ENCODE data around the gene GRPEL2.

The GRPEL2 gene

DNA sequence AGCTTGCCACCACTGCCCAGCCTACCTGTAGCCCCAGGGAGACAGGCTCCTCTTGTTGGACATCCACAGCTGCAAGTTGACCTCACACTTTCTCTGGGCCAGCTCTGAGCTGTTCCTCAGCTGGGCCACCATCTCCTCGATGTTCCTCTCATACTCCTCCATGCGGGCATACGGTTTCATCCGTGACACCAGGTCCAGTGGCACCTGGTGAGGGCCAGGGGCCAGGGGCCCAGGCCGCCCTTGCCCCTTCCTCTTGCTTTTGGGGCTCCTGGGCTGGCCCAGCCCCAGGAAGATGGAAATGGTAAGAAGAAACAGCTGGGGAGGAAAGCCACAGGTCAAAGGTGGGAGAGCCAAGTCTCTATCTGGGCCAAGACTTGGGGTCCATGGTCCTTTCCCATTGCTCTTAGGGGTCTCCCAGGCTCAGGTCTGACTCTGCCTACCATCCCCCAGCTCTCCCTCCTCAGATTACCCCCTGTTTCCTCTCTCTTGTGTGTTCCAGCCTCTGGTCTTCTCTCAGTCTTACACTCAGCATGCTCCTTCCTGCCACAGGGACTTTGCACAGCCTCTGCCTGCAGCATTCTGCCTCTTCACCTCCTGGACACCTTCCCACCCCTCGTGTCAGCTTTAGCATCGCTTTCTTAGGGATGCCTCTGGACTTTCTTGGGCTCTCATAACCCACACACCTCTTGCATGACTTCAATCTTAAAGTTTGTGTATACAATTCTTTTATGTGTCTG lies 31.6 kb downstream of the GRPEL2 start:
- no peak overlapping the region for H2AFZ ChIP-seq (ENCODE audit: low read depth)
- H3K27ac ChIP-seq, result no peak overlapping the region
- no peaks in the 10 kb centered on the region for H3K79me2 ChIP-seq (ENCODE audit: insufficient read depth, low read depth)
- no peak overlapping the region for H3K9ac ChIP-seq
- no peaks in the 10 kb centered on the region for H4K20me1 ChIP-seq (ENCODE audit: insufficient read depth)
- no peaks in the 10 kb centered on the region for H3K4me1 ChIP-seq (ENCODE audit: low read depth, poor library complexity, severe bottlenecking)
- H3K4me3 ChIP-seq (IDR thresholded peaks at IDR 0.05; ENCODE audit: insufficient read depth, low read depth, low read length), result no peak overlapping the region
- no peaks in the 10 kb centered on the region for H3K36me3 ChIP-seq (ENCODE audit: insufficient read depth)
- TF ChIP-seq, protein P1, sequence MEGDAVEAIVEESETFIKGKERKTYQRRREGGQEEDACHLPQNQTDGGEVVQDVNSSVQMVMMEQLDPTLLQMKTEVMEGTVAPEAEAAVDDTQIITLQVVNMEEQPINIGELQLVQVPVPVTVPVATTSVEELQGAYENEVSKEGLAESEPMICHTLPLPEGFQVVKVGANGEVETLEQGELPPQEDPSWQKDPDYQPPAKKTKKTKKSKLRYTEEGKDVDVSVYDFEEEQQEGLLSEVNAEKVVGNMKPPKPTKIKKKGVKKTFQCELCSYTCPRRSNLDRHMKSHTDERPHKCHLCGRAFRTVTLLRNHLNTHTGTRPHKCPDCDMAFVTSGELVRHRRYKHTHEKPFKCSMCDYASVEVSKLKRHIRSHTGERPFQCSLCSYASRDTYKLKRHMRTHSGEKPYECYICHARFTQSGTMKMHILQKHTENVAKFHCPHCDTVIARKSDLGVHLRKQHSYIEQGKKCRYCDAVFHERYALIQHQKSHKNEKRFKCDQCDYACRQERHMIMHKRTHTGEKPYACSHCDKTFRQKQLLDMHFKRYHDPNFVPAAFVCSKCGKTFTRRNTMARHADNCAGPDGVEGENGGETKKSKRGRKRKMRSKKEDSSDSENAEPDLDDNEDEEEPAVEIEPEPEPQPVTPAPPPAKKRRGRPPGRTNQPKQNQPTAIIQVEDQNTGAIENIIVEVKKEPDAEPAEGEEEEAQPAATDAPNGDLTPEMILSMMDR (conservative IDR thresholded peaks at IDR 0.05; ENCODE audit: low read depth, low read length), result no peak
- no peak overlapping the region for H3K4me2 ChIP-seq
- no peaks in the 10 kb centered on the region for H3K27me3 ChIP-seq (ENCODE audit: insufficient read depth, low read depth)

DNA sequence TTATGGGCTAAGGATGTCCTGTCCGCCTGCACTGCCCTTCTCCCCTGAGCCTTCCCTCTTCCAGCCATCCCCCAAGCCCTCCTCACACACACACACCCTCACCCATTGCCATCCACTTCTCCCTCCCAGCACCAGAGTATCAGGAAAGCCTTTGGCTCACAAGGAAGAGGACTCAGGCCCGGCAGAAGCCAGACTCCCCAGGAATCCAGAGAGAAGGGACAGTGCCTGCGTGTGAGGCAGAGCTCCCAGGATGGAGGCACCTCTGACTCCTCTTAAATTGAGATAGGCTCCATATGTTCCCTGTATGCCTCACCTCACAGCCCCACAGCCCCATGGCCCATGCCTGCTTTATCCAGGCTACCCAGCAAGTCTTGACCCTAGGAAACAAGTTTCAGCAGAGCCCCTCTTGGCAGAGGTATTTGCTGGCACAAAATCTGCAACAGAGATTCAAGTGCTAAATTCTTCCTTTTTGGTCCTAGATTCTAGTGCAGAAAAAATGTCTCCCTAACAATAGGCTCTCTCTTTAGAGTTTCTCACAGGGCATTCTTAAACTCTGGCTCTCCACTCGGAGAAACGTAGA lies 33.0 kb downstream of the GRPEL2 start:
- H3K27ac ChIP-seq, result no peak overlapping the region
- no peaks in the 10 kb centered on the region for H3K79me2 ChIP-seq (ENCODE audit: insufficient read depth, low read depth)
- no peak overlapping the region for H2AFZ ChIP-seq (ENCODE audit: low read depth)
- H3K4me2 ChIP-seq, result no peak overlapping the region
- H3K4me3 ChIP-seq (IDR thresholded peaks at IDR 0.05; ENCODE audit: insufficient read depth, low read depth, low read length), result no peak overlapping the region
- no peaks in the 10 kb centered on the region for H3K36me3 ChIP-seq (ENCODE audit: insufficient read depth)
- H4K20me1 ChIP-seq (ENCODE audit: insufficient read depth), result no peaks in the 10 kb centered on the region
- no peak overlapping the region for H3K9ac ChIP-seq
- H3K27me3 ChIP-seq (ENCODE audit: insufficient read depth, low read depth), result no peaks in the 10 kb centered on the region
- H3K4me1 ChIP-seq (ENCODE audit: low read depth, poor library complexity, severe bottlenecking), result no peaks in the 10 kb centered on the region
- TF ChIP-seq, protein P1 (conservative IDR thresholded peaks at IDR 0.05; ENCODE audit: low read depth, low read length), result no peak

GRCh38 chr5:149379177-149379761 lies 34.0 kb downstream of the GRPEL2 start, which contains the start of gene IL17B:
Gene IL17B, minus strand, starts transcription at chr5:149379292. Its CDS starts 67 bp downstream, at chr5:149379225.
- Histone ChIP-seq H3K27ac (no peak within 1 kb of the TSS), H3K4me1 (ENCODE audit: low read depth, poor library complexity, severe bottlenecking) (no peaks in the 10 kb centered on the region), H3K79me2 (ENCODE audit: insufficient read depth, low read depth) (no peaks in the 10 kb centered on the region), H3K36me3 (ENCODE audit: insufficient read depth) (no peaks in the 10 kb centered on the region), H3K4me3 (IDR thresholded peaks at IDR 0.05; ENCODE audit: insufficient read depth, low read depth, low read length) (no peak within 1 kb of the TSS), H2AFZ (ENCODE audit: low read depth) (no peak within 1 kb of the TSS), H3K9ac (no peak within 1 kb of the TSS), H4K20me1 (ENCODE audit: insufficient read depth) (no peaks in the 10 kb centered on the region), H3K27me3 (ENCODE audit: insufficient read depth, low read depth) (no peaks in the 10 kb centered on the region), H3K4me2 (no peak within 1 kb of the TSS)
- TF ChIP-seq, protein P1 (conservative IDR thresholded peaks at IDR 0.05; ENCODE audit: low read depth, low read length), result no peak

DNA sequence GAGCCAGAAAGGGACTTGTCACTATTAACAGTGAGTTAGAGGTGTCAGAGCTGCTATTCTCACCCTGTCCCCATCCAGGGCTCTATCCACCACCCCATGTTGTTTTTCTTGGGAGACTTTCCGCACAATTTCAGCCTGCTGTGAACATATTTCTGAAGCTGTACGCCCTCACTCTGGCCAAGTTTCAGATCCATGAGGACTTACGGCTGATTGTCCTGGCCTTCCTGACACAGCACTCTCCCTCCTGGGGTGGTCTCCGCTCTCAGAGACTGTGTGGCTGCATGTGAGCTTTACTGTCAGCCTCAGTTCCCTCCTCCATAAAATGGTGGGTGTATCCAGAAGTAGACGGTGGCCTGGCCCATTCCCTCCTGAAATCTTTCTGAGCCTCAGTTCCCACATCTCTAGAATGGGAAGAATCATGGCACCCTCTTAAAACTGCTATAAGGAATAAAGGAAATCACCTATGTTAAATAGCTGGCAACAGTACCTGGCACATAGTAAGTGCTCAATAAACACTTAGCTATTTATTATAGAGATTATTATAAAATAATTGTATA lies 34.6 kb downstream of the GRPEL2 start:
- H4K20me1 ChIP-seq (ENCODE audit: insufficient read depth), result no peaks in the 10 kb centered on the region
- TF ChIP-seq, protein P1 (conservative IDR thresholded peaks at IDR 0.05; ENCODE audit: low read depth, low read length), result no peak
- H3K27ac ChIP-seq, result no peak overlapping the region
- H3K36me3 ChIP-seq (ENCODE audit: insufficient read depth), result no peaks in the 10 kb centered on the region
- no peak overlapping the region for H3K9ac ChIP-seq
- H3K79me2 ChIP-seq (ENCODE audit: insufficient read depth, low read depth), result no peaks in the 10 kb centered on the region
- H3K4me1 ChIP-seq (ENCODE audit: low read depth, poor library complexity, severe bottlenecking), result no peaks in the 10 kb centered on the region
- H3K4me3 ChIP-seq (IDR thresholded peaks at IDR 0.05; ENCODE audit: insufficient read depth, low read depth, low read length), result no peak overlapping the region
- H3K27me3 ChIP-seq (ENCODE audit: insufficient read depth, low read depth), result no peaks in the 10 kb centered on the region
- no peak overlapping the region for H2AFZ ChIP-seq (ENCODE audit: low read depth)
- H3K4me2 ChIP-seq, result no peak overlapping the region
